Skeletal muscle satellite cell (primary cell): ENCODE measurements around the gene IL22.
"Not testable (repeated sequence)": the region's sequence is repeated elsewhere in the genome, so short reads cannot be mapped to it uniquely, and the experiment has no call there.

Experiments
- H3K27me3 ChIP-seq: 2 replicates; pipeline ENCODE4 v1.7.0; 2013; ENCODE audit warnings: low read length; ENCODE audit not compliant: control insufficient read depth, insufficient read depth
- H3K36me3 ChIP-seq: 2 replicates; pipeline ENCODE4 v1.7.0; 2013; ENCODE audit warnings: mild to moderate bottlenecking, control low read depth, low read length; ENCODE audit not compliant: insufficient read depth
- H3K4me1 ChIP-seq: 2 replicates; pipeline ENCODE4 v1.7.0; 2013; ENCODE audit warnings: low read length; ENCODE audit not compliant: control insufficient read depth, insufficient read depth
- H3K4me2 ChIP-seq: 2 replicates; pipeline ENCODE4 v1.7.0; 2013; ENCODE audit warnings: mild to moderate bottlenecking, low read length
- H3K4me3 ChIP-seq: 2 replicates; pipeline ENCODE4 v1.7.0; 2013; ENCODE audit warnings: low read length
- H3K9ac ChIP-seq: 2 replicates; pipeline ENCODE4 v1.7.0; 2013; ENCODE audit warnings: mild to moderate bottlenecking, low read depth, low read length, moderate library complexity
- H3K9me3 ChIP-seq: replicated peaks from 2 replicates; pipeline ENCODE4 v1.7.0; 2013; ENCODE audit warnings: mild to moderate bottlenecking, control low read depth, low read length

The IL22 gene

DNA sequence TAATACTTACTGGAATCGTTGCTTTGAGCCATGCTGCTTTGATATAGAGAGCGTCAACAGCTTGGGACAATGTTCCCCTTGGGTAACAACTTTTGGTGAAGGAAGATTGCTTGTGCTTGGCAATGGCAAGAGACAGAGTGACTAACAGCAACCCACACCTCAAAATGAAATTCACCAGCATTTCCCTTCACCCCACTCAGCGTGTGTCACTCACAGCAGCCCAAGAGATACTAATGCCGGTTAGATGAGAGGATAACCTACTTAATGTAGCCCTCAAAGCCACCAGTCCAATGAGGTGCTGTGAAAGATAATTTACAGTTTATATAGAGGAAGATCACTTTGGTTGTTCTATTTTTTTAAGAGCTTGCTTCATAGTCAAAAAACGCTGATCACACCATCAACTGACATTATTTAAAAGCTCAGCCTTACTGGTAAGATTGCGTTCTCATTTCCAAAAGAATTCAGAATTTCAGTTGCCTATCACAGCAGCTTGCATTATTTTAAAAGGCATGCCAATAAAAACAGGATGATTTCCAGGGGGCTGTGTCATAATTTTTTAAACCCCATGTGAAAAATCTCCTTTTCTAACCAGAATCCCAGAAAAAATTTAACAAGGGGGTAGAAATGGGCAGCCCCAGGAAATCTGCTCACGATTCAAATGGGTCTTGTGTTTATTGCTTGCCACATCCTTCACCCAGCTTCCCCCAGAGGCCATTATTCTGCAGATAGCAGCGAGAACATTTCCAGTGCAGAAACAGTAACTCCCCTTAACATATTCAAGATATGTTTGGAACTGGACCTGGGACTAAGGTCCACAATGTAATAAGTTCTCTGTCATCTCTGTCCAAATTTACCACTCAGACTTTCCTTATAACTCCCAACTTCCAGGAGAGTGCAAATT is 27.6 kb downstream of the IL22 start, which contains the start of gene IL26:
IL26 (minus strand) TSS at position 235 of the 901 bp plus-strand sequence; CDS start at position 181, 54 bp downstream.
- no peaks in the 10 kb centered on the region for H3K27me3 ChIP-seq
- H3K4me1 ChIP-seq = peaks cover 24% of the 10 kb centered on the region
- no peaks in the 10 kb centered on the region for H3K36me3 ChIP-seq
- no peaks in the 10 kb centered on the region for H3K9me3 ChIP-seq
- H3K4me3 ChIP-seq = no peak within 1 kb of the TSS
- H3K9ac ChIP-seq = no peak within 1 kb of the TSS
- H3K4me2 ChIP-seq = peak within 1 kb of the TSS; percentile 11

DNA sequence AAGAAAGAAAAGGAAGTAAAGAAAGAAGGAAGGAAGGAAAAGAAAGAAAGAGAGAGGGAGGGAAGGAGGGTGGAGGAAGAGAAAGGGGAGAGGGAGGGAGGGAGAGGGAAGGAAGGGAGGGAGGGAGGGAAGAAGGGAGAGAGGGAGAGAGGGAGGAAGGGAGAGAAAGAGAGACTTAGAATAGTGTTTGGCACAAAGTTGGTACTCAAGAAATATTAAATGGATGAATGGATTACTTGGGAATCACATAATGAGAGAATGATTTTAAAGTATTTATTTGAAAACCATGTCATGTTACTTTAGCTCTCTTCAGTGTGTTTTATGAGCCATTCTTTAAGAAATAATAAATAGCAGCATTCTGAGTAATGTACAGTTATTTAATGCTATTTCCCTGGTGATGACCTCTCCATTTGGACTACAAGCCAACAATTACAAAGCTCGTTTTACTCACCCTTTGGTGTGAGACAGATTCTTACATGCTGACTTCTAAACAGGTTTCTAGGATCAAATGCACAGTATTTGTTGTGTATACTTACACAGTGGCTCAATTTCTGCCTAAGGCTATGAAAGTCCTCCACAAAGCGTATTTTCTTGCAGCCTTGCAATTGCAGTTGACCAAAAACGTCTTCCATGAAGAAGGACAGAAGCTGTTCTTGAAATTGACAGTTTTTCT is 28.7 kb downstream of the IL22 start:
- Histone ChIP-seq H3K4me3 (no peak overlapping the region), H3K27me3 (no peaks in the 10 kb centered on the region), H3K9me3 (no peaks in the 10 kb centered on the region), H3K9ac (peak overlapping the region; percentile 27), H3K4me1 (peaks cover 24% of the 10 kb centered on the region), H3K4me2 (peak overlapping the region; percentile 11), H3K36me3 (no peaks in the 10 kb centered on the region)

DNA sequence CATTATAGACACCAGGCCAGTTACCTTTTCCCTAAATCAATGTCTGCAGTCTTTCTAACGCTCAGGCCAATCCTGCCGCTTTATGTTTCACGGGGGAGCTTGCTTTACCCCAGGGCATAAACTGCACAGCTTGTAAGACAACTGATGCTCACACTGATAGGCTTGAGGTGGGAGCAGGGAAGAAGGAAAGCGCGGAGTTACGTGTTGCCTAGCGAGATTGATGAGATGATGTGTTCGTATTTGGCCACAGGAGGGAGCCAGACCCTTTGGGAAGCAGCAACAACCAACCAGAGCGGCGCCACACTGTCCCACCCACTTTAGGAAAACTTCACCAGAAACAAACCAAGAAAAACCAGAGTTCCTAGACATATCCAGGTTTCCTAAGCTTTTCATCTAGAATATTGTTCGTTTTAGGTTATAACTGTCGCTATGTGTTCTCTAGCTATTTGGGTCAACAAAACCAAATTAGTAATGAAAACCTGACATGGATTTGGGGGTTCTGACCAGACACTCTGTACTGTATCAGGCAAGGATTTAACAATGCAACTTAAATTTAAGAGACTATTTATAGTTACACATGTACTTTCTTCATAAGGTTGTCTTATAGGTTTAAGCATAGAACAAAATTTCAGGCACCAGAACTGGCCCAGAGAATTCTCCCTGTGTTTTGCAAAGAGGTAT is 30.2 kb downstream of the IL22 start:
- no peaks in the 10 kb centered on the region for H3K27me3 ChIP-seq
- peak overlapping the region; percentile 79 for H3K4me2 ChIP-seq
- peak overlapping the region; percentile 31 for H3K9ac ChIP-seq
- H3K36me3 ChIP-seq = no peaks in the 10 kb centered on the region
- H3K9me3 ChIP-seq = no peaks in the 10 kb centered on the region
- peaks cover 24% of the 10 kb centered on the region for H3K4me1 ChIP-seq
- H3K4me3 ChIP-seq = no peak overlapping the region

DNA sequence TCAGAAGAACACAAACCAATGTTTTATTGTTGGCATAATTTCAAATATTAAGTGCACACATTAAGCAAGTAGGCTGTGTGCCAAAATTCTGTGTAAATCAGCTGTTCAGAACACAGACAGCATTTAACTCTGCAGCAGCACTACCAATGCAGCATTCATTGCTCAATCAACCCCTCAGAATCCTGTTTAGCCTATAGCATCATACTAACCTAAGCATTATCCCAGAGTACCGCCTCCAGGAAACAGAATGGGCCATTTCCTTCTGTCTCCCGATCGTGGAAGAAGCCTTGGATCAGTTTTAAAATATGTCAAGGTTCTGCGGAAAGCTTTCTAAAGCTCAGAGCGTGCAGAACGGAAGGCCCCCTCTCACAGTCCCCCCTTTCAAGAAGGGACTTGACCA is 31.1 kb downstream of the IL22 start:
- no peaks in the 10 kb centered on the region for H3K36me3 ChIP-seq
- peak overlapping the region; percentile 79 for H3K4me2 ChIP-seq
- H3K4me1 ChIP-seq = peaks cover 24% of the 10 kb centered on the region
- no peaks in the 10 kb centered on the region for H3K27me3 ChIP-seq
- H3K9ac ChIP-seq = no peak overlapping the region
- no peak overlapping the region for H3K4me3 ChIP-seq
- H3K9me3 ChIP-seq = no peaks in the 10 kb centered on the region

DNA sequence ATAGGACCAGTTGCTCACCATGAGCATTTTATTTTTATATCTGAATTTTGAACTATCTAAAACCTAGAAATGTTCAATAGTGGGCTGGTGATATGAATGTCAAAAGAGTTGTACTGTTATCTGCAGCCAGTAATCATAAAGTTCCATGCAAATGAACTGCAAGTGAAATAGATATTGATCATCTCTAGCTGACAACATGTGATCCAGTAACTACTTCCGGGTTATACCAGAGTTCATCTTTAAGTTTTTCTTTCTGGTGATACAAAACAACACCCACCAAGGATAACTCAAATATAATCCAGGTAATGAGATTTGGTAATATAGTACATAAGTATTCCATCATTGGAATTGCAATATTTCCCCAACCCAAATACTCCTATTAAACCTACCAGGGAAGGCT is 31.9 kb downstream of the IL22 start:
- Histone ChIP-seq H3K4me1 (peaks cover 24% of the 10 kb centered on the region), H3K36me3 (no peaks in the 10 kb centered on the region), H3K9ac (no peak overlapping the region), H3K9me3 (no peaks in the 10 kb centered on the region), H3K4me3 (no peak overlapping the region), H3K4me2 (no peak overlapping the region), H3K27me3 (peaks cover under 1% of the 10 kb centered on the region)

DNA sequence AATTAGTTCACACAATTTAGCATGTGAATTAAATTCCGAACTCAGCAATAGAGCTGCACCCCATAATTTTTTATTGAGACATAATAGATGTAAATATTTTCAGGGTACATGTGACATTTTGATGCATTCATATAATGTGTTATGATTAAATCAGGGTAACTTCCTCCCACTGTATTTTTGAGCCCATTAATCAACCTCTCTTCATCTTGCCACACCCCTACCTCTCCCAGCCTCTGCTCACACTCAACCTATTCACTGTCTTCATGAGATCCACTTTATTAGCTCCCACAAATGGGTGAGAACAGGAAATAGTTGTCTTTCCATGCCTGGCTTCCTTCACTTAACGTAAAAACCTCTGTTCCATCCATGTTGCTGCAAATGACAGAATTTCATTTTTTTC is 42.5 kb downstream of the IL22 start:
- H3K4me2 ChIP-seq = no peak overlapping the region
- no peak overlapping the region for H3K4me3 ChIP-seq
- no peak overlapping the region for H3K9ac ChIP-seq
- H3K4me1 ChIP-seq = no peaks in the 10 kb centered on the region
- H3K36me3 ChIP-seq = no peaks in the 10 kb centered on the region
- H3K27me3 ChIP-seq = peaks cover 24% of the 10 kb centered on the region
- H3K9me3 ChIP-seq = no peaks in the 10 kb centered on the region

DNA sequence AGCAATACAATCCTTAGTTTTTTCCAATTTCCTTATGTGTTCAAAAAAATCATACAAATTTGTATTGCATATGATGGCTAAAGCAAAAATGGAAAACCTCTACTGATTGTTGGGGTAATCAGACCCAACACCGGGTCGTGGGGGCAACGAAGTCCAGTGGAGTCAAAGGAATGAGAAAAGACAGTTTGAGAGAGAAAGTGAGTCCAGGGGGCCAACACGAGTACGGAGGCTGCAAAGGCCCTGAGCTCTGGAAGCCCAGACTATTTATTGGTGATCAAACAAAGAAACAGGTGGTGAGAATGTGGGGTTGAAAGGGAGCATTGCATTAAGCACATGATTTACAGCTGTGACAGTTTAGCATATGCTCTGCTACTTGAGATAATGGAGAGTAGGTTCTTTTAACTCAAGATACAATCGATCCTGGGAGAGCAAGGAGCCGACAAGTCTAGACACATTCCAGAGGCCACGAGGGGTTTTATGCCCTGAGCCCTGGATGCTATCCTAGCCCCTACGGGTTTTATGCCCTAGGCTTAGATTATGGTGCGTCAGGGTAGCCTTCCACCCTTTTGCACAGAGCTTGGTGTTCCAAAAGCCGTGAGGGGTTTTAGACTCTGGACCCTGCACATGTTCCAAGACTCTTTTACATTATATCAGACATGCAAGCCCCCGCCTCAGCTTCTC is 44.2 kb downstream of the IL22 start:
- not testable (repeated sequence) for H3K36me3 ChIP-seq, H3K9ac ChIP-seq, H3K4me2 ChIP-seq, H3K4me1 ChIP-seq, H3K9me3 ChIP-seq, H3K4me3 ChIP-seq
- H3K27me3 ChIP-seq = peaks cover 37% of the 10 kb centered on the region

DNA sequence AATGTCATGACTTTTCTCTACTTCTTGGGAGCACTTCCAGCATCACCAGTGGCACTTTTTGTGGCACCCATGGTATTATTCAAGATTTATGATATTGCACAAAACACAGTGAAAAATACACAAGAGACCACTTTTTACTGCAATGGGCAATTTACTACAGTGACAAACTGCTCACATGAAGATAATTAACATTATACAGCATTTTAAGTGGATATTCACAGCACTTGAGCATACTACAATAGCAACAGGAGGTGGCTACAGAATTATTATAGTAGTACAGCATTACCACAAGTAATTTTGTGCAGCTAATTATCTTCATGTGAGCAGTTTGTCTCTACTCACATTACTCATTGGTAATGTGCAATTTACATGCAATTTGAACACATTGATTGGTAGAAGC is 46.1 kb downstream of the IL22 start:
- Histone ChIP-seq H3K9me3 (no peaks in the 10 kb centered on the region), H3K9ac (no peak overlapping the region)

DNA sequence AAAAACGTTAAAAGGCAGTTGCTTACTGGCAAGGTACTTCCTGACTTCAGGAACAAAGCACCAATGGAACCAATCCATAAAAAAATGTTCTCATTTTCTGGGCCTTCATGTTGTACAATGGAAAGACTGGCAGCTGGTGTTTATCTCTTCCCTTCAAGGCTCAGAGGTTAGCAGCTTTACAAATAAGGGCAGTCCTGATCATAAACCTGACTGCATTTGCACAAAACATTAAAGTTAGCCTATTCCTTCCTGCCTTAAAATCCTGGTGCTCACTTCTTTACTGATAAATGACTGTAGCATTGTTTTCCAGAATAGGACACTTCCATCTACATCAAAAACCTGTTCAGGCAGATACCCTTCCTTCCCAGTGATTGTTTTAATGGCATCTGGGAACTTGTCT is 47.0 kb downstream of the IL22 start:
- no peaks in the 10 kb centered on the region for H3K4me1 ChIP-seq
- no peak overlapping the region for H3K4me3 ChIP-seq
- no peaks in the 10 kb centered on the region for H3K9me3 ChIP-seq
- H3K9ac ChIP-seq = no peak overlapping the region
- H3K27me3 ChIP-seq = peaks cover 55% of the 10 kb centered on the region
- no peak overlapping the region for H3K4me2 ChIP-seq
- no peaks in the 10 kb centered on the region for H3K36me3 ChIP-seq

More for the DNA sequence above, 46.1 kb downstream of the IL22 start:
- H3K4me2 ChIP-seq = no peak overlapping the region
- peaks cover 50% of the 10 kb centered on the region for H3K27me3 ChIP-seq
- H3K36me3 ChIP-seq = no peaks in the 10 kb centered on the region
- H3K4me3 ChIP-seq = no peak overlapping the region
- no peaks in the 10 kb centered on the region for H3K4me1 ChIP-seq

DNA sequence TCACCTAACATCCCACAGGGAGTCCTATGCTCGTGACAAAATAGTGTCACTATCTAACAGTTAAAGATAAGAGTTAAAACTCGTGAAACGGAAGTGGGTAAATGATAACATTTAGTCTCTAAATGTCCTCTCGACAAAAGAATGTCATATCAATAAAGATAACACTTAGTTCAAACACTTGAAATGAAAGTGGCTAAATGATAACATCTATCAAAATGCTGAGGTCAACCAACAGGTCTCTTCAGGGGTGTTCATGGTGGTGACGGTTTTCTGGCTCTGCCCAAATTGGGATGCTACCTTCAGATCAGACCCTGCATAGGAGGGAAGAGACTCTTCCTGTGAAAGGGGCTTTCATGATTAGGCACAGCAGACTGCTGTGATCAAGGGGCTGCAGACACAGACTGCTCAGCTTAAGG is 49.9 kb downstream of the IL22 start:
- Histone ChIP-seq H3K4me3 (no peak overlapping the region), H3K4me2 (no peak overlapping the region), H3K9ac (no peak overlapping the region), H3K27me3 (peaks cover 64% of the 10 kb centered on the region), H3K9me3 (no peaks in the 10 kb centered on the region), H3K36me3 (no peaks in the 10 kb centered on the region), H3K4me1 (no peaks in the 10 kb centered on the region)

DNA sequence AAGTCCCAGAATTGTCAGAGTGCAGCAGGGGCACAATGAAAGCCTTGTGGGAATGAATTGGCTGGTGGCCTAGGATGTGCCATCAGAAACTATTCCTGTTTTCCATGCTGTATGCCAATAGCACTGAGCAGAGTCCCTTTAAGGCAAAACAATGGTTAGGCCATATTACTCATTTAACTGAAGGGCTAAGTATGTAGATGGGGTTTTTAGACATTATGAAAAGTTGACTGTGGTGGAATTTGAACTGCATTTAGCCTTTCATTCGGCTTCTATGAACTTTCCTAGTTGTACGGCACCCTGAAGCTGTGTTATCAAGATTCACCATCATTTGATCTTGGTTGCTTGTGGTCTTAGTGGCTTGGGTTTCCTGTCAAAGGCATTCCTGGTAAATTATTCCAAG is 52.5 kb downstream of the IL22 start:
- Histone ChIP-seq H3K36me3 (no peaks in the 10 kb centered on the region), H3K9me3 (no peaks in the 10 kb centered on the region), H3K27me3 (peaks cover 47% of the 10 kb centered on the region), H3K4me2 (no peak overlapping the region), H3K4me1 (no peaks in the 10 kb centered on the region), H3K4me3 (no peak overlapping the region), H3K9ac (no peak overlapping the region)
